HepG2 (cell line): ENCODE measurements around the gene S100A16. TPM values are rescaled to one million over a fixed set of nuclear protein-coding genes. Genes with fewer than 3 reads are reported as not detected.
A peak's percentile ranks its signal among the peaks of the same experiment; 100 is the strongest.

ENCODE experiments used
- GATAD2A ChIP-seq: IDR thresholded peaks from 2 replicates; pipeline ENCODE4 v1.6.1; 2016
- GMEB2 ChIP-seq: IDR thresholded peaks from 2 replicates; pipeline ENCODE4 v1.6.1; 2016; ENCODE audit warnings: missing biosample characterization, missing genetic modification reagents, low read depth
- MZF1 ChIP-seq: sonication (generic); formaldehyde crosslinking; IDR thresholded peaks from 2 replicates; pipeline ENCODE4 v1.8.1; 2023; ENCODE audit warnings: mild to moderate bottlenecking, missing genetic modification reagents, borderline replicate concordance
- POLR2G ChIP-seq: fragments of 200-400 bp; formaldehyde crosslinking; IDR thresholded peaks from 2 replicates; pipeline ENCODE4 v1.6.1; 2018; ENCODE audit warnings: mild to moderate bottlenecking, low read depth, low read length, moderate library complexity
- SMAD3 ChIP-seq: sonication (generic); formaldehyde crosslinking; IDR thresholded peaks from 2 replicates; pipeline ENCODE4 v1.4.0; 2020; ENCODE audit warnings: missing genetic modification reagents
- TSC22D2 ChIP-seq: sonication (generic); formaldehyde crosslinking; IDR thresholded peaks from 2 replicates; pipeline ENCODE4 v1.5.1; 2020; ENCODE audit warnings: missing genetic modification reagents, mild to moderate bottlenecking, borderline replicate concordance
- ZBTB20 ChIP-seq: sonication (generic); formaldehyde crosslinking; IDR thresholded peaks from 2 replicates; pipeline ENCODE4 v1.8.1; 2023; ENCODE audit warnings: missing genetic modification reagents, low read depth, mild to moderate bottlenecking, borderline replicate concordance
- ZNF567 ChIP-seq: sonication (generic); formaldehyde crosslinking; IDR thresholded peaks from 2 replicates; pipeline ENCODE4 v1.8.1; 2023; ENCODE audit warnings: mild to moderate bottlenecking, missing genetic modification reagents, borderline replicate concordance
- ZNF589 ChIP-seq: sonication (generic); formaldehyde crosslinking; conservative IDR thresholded peaks from 2 replicates; pipeline ENCODE4 v1.8.0; 2022; ENCODE audit warnings: mild to moderate bottlenecking, moderate library complexity, missing genetic modification reagents
- ZNF614 ChIP-seq: IDR thresholded peaks from 2 replicates; pipeline ENCODE4 v1.6.1; 2018; ENCODE audit warnings: missing biosample characterization, missing genetic modification reagents, inconsistent platforms, borderline replicate concordance
- ZNF619 ChIP-seq: sonication (generic); formaldehyde crosslinking; IDR thresholded peaks from 2 replicates; pipeline ENCODE4 v1.4.0; 2020; ENCODE audit warnings: mild to moderate bottlenecking, missing genetic modification reagents
- ZNF7 ChIP-seq: IDR thresholded peaks from 2 replicates; pipeline ENCODE4 v1.6.1; 2016; ENCODE audit warnings: missing biosample characterization, missing genetic modification reagents
- ZNF704 ChIP-seq: sonication (generic); formaldehyde crosslinking; IDR thresholded peaks from 2 replicates; pipeline ENCODE4 v1.8.1; 2023; ENCODE audit warnings: mild to moderate bottlenecking, inconsistent platforms, moderate library complexity, missing genetic modification reagents, borderline replicate concordance
- ZNF781 ChIP-seq: sonication (generic); formaldehyde crosslinking; IDR thresholded peaks from 2 replicates; pipeline ENCODE4 v1.5.1; 2020; ENCODE audit warnings: borderline replicate concordance, mild to moderate bottlenecking, missing genetic modification reagents; ENCODE audit errors: not compliant biosample characterization
- ZNF816 ChIP-seq: sonication (generic); formaldehyde crosslinking; IDR thresholded peaks from 2 replicates; pipeline ENCODE4 v1.8.0; 2022; ENCODE audit warnings: missing genetic modification reagents, mild to moderate bottlenecking, borderline replicate concordance
- polyA plus RNA-seq, 8 experiments: library from polyadenylated mRNA; depleted of rRNA in 3 of 8; stranded (reverse) in 7 of 8; unstranded in 1 of 8; fragments of >200 nt; fragmentation: Illumina TruSeq in 4 of 8; extraction: Trizol in 4 of 8; gene quantifications; 2 replicates each; pipeline versions ENCODE4 v1.2.1 to v1.2.3, GENCODE V29; 2011 to 2016; ENCODE audit warnings: low read depth in 4 of 8, missing spikeins in 1 of 8, mixed read lengths in 1 of 8; ENCODE audit not compliant: insufficient read depth in 1 of 8
- total RNA-seq, 5 experiments: library from RNA; depleted of rRNA; stranded (reverse); fragments of >200 nt; fragmentation: Illumina TruSeq; extraction: Trizol; gene quantifications; 2 replicates each; pipeline ENCODE4 v1.2.3, GENCODE V29; 2016; ENCODE audit warnings: low read depth in 1 of 5
- TF ChIP-seq, protein P1 (sequence below), 2 experiments: sonication (generic) in 1 of 2; formaldehyde crosslinking in 1 of 2; IDR thresholded peaks; 2 replicates each; pipeline versions ENCODE4 v1.6.1 to v1.9.0; 2014 to 2022; ENCODE audit warnings: antibody characterized with exemption in 1 of 2, borderline replicate concordance in 1 of 2, inconsistent platforms in 1 of 2, low read depth in 1 of 2, missing genetic modification reagents in 1 of 2
- TF ChIP-seq, protein P2 (sequence below): sonication (generic); formaldehyde crosslinking; IDR thresholded peaks from 2 replicates; pipeline ENCODE4 v1.4.0; 2020; ENCODE audit warnings: missing genetic modification reagents

The S100A16 gene
- total and polyA plus RNA-seq, 2 of the 13 experiments (the other 11 are each of a cell fraction or from before 2014, with no cell fraction given) = 46.0 to 195 TPM

- no peak for TF ChIP-seq MZF1 (CRISPR knock-in tag)
- no peak for TF ChIP-seq ZNF619 (CRISPR knock-in tag)
- TF ChIP-seq GATAD2A (CRISPR knock-in tag) = peak; percentile 76
- no peak for TF ChIP-seq SMAD3
- TF ChIP-seq ZNF704 (CRISPR knock-in tag) = no peak
- no peak for TF ChIP-seq ZNF614 (CRISPR knock-in tag)
- no peak for TF ChIP-seq ZNF567
- no peak for TF ChIP-seq ZNF7 (CRISPR knock-in tag)
- no peak for TF ChIP-seq TSC22D2 (CRISPR knock-in tag)
- TF ChIP-seq ZBTB20 (CRISPR knock-in tag) = no peak
- TF ChIP-seq ZNF781 = no peak
- TF ChIP-seq, protein P1, sequence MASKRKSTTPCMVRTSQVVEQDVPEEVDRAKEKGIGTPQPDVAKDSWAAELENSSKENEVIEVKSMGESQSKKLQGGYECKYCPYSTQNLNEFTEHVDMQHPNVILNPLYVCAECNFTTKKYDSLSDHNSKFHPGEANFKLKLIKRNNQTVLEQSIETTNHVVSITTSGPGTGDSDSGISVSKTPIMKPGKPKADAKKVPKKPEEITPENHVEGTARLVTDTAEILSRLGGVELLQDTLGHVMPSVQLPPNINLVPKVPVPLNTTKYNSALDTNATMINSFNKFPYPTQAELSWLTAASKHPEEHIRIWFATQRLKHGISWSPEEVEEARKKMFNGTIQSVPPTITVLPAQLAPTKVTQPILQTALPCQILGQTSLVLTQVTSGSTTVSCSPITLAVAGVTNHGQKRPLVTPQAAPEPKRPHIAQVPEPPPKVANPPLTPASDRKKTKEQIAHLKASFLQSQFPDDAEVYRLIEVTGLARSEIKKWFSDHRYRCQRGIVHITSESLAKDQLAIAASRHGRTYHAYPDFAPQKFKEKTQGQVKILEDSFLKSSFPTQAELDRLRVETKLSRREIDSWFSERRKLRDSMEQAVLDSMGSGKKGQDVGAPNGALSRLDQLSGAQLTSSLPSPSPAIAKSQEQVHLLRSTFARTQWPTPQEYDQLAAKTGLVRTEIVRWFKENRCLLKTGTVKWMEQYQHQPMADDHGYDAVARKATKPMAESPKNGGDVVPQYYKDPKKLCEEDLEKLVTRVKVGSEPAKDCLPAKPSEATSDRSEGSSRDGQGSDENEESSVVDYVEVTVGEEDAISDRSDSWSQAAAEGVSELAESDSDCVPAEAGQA (IDR thresholded peaks at IDR 0.05; ENCODE audit: low read depth) = peak; percentile 6; the same call in 1 of the 2 replicates
- TF ChIP-seq, protein P1 (CRISPR knock-in tag; IDR thresholded peaks at IDR 0.05; ENCODE audit: borderline replicate concordance) = no peak
- TF ChIP-seq GMEB2 (CRISPR knock-in tag) = no peak
- TF ChIP-seq POLR2G = peak; percentile 35
- TF ChIP-seq ZNF589 (CRISPR knock-in tag) = no peak
- TF ChIP-seq, protein P2, sequence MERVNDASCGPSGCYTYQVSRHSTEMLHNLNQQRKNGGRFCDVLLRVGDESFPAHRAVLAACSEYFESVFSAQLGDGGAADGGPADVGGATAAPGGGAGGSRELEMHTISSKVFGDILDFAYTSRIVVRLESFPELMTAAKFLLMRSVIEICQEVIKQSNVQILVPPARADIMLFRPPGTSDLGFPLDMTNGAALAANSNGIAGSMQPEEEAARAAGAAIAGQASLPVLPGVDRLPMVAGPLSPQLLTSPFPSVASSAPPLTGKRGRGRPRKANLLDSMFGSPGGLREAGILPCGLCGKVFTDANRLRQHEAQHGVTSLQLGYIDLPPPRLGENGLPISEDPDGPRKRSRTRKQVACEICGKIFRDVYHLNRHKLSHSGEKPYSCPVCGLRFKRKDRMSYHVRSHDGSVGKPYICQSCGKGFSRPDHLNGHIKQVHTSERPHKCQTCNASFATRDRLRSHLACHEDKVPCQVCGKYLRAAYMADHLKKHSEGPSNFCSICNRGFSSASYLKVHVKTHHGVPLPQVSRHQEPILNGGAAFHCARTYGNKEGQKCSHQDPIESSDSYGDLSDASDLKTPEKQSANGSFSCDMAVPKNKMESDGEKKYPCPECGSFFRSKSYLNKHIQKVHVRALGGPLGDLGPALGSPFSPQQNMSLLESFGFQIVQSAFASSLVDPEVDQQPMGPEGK (CRISPR knock-in tag) = peak; percentile 94
- TF ChIP-seq ZNF816 (CRISPR knock-in tag) = no peak
Measured at GRCh38 chr1:153566414-153567371, 46.2 kb downstream of the S100A16 start (continued).
